Pancreas (tissue), 10 donors: ENCODE results near the gene MRPL47. TPM values are rescaled to one million over a fixed set of nuclear protein-coding genes. Genes with fewer than 3 reads are reported as not detected.
A peak's percentile ranks its signal among the peaks of the same experiment; 100 is the strongest.

Experiments
- ATAC-seq, 4 donors: fragments of 200-7000 bp; cut with Tn5 transposase; one replicate each; pipeline versions ENCODE4 v1.8.0 to v1.9.1; 2020; ENCODE audit warnings: mild to moderate bottlenecking in 4 of 4, moderate library complexity in 4 of 4
- DNase-seq, 6 donors: peaks; one replicate each; pipeline ENCODE4 v3.0.0-alpha.2; 2020
- FAIRE-seq: peaks from 2 replicates; lab custom pipeline; 2012; peaks lifted over from hg19 to GRCh38; lab: Jason Lieb, UNC
- H3K27ac ChIP-seq, 4 donors: fragments of 200-600 bp; sonication (generic); 1 replicate in 3 of 4; 2 replicates in 1 of 4; pipeline versions ENCODE4 v1.5.0 to v1.8.0; 2020
- H3K27me3 ChIP-seq, 4 donors: fragments of 200-600 bp; one replicate each; pipeline ENCODE4 v1.8.0; 2021
- H3K36me3 ChIP-seq, 3 donors: fragments of 200-600 bp; sonication (generic) in 1 of 3; one replicate each; pipeline versions ENCODE4 v1.5.0 to v1.8.0; 2020 to 2021
- H3K4me1 ChIP-seq, 3 donors: fragments of 200-600 bp; one replicate each; pipeline ENCODE4 v1.8.0; 2021
- H3K4me3 ChIP-seq, 4 donors: fragments of 200-600 bp; sonication (generic) in 2 of 4; one replicate each; pipeline versions ENCODE4 v1.5.0 to v1.8.0; 2020 to 2021
- H3K9me3 ChIP-seq, 4 donors: fragments of 200-600 bp; one replicate each; pipeline ENCODE4 v1.8.0; 2021
- CTCF ChIP-seq, 4 donors: fragments of 200-600 bp; sonication (generic) in 3 of 4; IDR thresholded peaks; one replicate each; pipeline versions ENCODE4 v1.5.0 to v1.8.0; 2021; ENCODE audit warnings: antibody characterized with exemption in 4 of 4
- WGBS, 2 donors: extraction: QIAGEN DNeasy Blood & Tissue Kit; methylation state at CpG; one replicate each; pipeline ENCODE4 v1.1.7; 2013; 5-methylcytosine and 5-hydroxymethylcytosine counted together
- intact Hi-C, 3 donors: fragments of 100-400 bp; cut with DNase I; formaldehyde crosslinking; loops; one replicate each; pipeline versions ENCODE4 v1.11.1 to v1.14.2; 2022
- polyA plus RNA-seq, 2 donors: library from polyadenylated mRNA; stranded (reverse); fragments of 200-250 nt; gene quantifications; one replicate each; pipeline ENCODE4 v1.2.3, GENCODE V29; 2013
- total RNA-seq, 6 donors: library from RNA; stranded (reverse); fragmentation: NEBNext Ultra II Directional in 4 of 6; extraction: Animal tissue kit (Norgen Biotek cat#: 25700) in 4 of 6; gene quantifications; one replicate each; pipeline versions ENCODE4 v1.2.1 to v1.2.4, GENCODE V29; 2021 to 2023
- donor health status: healthy with polysubstance abuse.
- donor health status: DM: no; HTN: no; CAD: no; lungs with moderate emphysema.
- donor health status: DM: no; HTN: no; CAD: no.
- donor health status: control.
- donor health status: control.
- donor health status: Bipolar disorder and iron deficiency.
- donor health status: DM: yes; HTN: yes; CAD: no.
- donor health status: DM: no; HTN: no; CAD: no.
- donor health status: DM: no; HTN: no; CAD: no.
- donor health status: DM: yes; HTN: yes; CAD: no.

Gene MRPL47
- total and polyA plus RNA-seq, 8 donors = 5.0 to 21.1 (median 10.5) TPM

- intact Hi-C loops = no loop called here
- WGBS, 2 donors = 74 to 79% methylated on average over 3 of the region's 3 CpGs
- DNase-seq (no peak), FAIRE-seq (no peak), ATAC-seq (no peak)
- no peak for TF ChIP-seq CTCF (IDR thresholded peaks at IDR 0.05)
- Histone ChIP-seq H3K27me3 (no peaks in the 10 kb centered on the region), H3K27ac (no peak overlapping the region), H3K4me3 (no peak overlapping the region), H3K4me1 (peaks cover 0 to 10% (median 5%) of the 10 kb centered on the region in 3 donors), H3K36me3 (peaks cover 0 to 6% (median 5%) of the 10 kb centered on the region in 3 donors), H3K9me3 (no peaks in the 10 kb centered on the region)
These were observed 38.9 kb downstream of the MRPL47 start for GRCh38 chr3:179565496-179565895.

- peak; percentile 66 to 83 (median 74) for ATAC-seq
- peak; percentile 23 to 54 (median 40) for TF ChIP-seq CTCF (IDR thresholded peaks at IDR 0.05)
- Histone ChIP-seq H3K27ac (peak overlapping the region; percentile 72 to 81 (median 75)), H3K9me3 (no peaks in the 10 kb centered on the region), H3K4me1 (peaks cover 0 to 10% (median 5%) of the 10 kb centered on the region in 3 donors), H3K27me3 (no peaks in the 10 kb centered on the region), H3K4me3 (peak overlapping the region; percentile 75 to 90 (median 86)), H3K36me3 (no peaks in the 10 kb centered on the region)
- FAIRE-seq = no peak
- peak; percentile 54 to 83 (median 70) for DNase-seq
- 0 to 1% methylated on average over 33 to 40 of the region's 40 CpGs for WGBS, 2 donors
- intact Hi-C loops = no loop called here
These were observed 41.1 kb downstream of the MRPL47 start for GRCh38 chr3:179563271-179563783.

- H3K36me3 ChIP-seq = no peaks in the 10 kb centered on the region
- 0% methylated on average over 50 to 55 of the region's 55 CpGs for WGBS, 2 donors
- no peaks in the 10 kb centered on the region for H3K9me3 ChIP-seq
- ATAC-seq (peak; percentile 96 to 99 (median 98)), FAIRE-seq (peak; percentile 97), DNase-seq (peak; percentile 97 to 100 (median 100))
- H3K27ac ChIP-seq = peak within 1 kb of the TSS; percentile 72 to 81 (median 75)
- intact Hi-C loops = no loop called here
- H3K4me3 ChIP-seq = peak within 1 kb of the TSS; percentile 75 to 90 (median 86)
- H3K4me1 ChIP-seq = peaks cover 0 to 10% (median 5%) of the 10 kb centered on the region in 3 donors
- TF ChIP-seq CTCF (IDR thresholded peaks at IDR 0.05) = no peak
- no peaks in the 10 kb centered on the region for H3K27me3 ChIP-seq
These were observed 41.7 kb downstream of the MRPL47 start, which contains the start of gene ACTL6A for GRCh38 chr3:179562591-179563270. Gene ACTL6A (plus strand): TSS chr3:179562926. CDS start chr3:179563093, 167 bp downstream.

- no peak for TF ChIP-seq CTCF (IDR thresholded peaks at IDR 0.05)
- H3K27ac ChIP-seq = no peak overlapping the region
- H3K9me3 ChIP-seq = no peaks in the 10 kb centered on the region
- no peak for ATAC-seq
- H3K36me3 ChIP-seq = no peaks in the 10 kb centered on the region
- intact Hi-C loops = no loop called here
- DNase-seq = no peak
- 69 to 95% methylated on average over 1 of the region's 1 CpG for WGBS, 2 donors
- no peaks in the 10 kb centered on the region for H3K27me3 ChIP-seq
- no peak overlapping the region for H3K4me3 ChIP-seq
- no peak for FAIRE-seq
- H3K4me1 ChIP-seq = peaks cover 0 to 10% (median 5%) of the 10 kb centered on the region in 3 donors
These were observed 43.6 kb downstream of the MRPL47 start for GRCh38 chr3:179560791-179561190.
